HG03571 (cell line): ENCODE results near the gene CUL1.

Experiments used
- ATAC-seq: cut with Tn5 transposase; IDR thresholded peaks from one replicate; pipeline ENCODE4 v1.9.1; 2021; ENCODE audit not compliant: unreplicated experiment

Gene CUL1

GRCh38 chr7:148698397-148699023, at the start of gene CUL1:
TSS of gene CUL1 (plus strand) at chr7:148698903. CDS start at chr7:148730123, 31,220 bp downstream.
- ATAC-seq = peak; percentile 63

- ATAC-seq = no peak
Measured at GRCh38 chr7:148650232-148650858, 48.4 kb upstream of the CUL1 start.

- ATAC-seq = no peak
Measured at GRCh38 chr7:148652773-148653172, 45.9 kb upstream of the CUL1 start.

- no peak for ATAC-seq
Measured at GRCh38 chr7:148657929-148658328, 40.8 kb upstream of the CUL1 start.

- ATAC-seq = no peak
Measured at GRCh38 chr7:148661471-148661870, 37.2 kb upstream of the CUL1 start.

- ATAC-seq = no peak
Measured at GRCh38 chr7:148662646-148663045, 36.1 kb upstream of the CUL1 start.

GRCh38 chr7:148664324-148664723, 34.4 kb upstream of the CUL1 start:
- no peak for ATAC-seq

- ATAC-seq = no peak
Measured at GRCh38 chr7:148665221-148665620, 33.5 kb upstream of the CUL1 start.

- ATAC-seq = no peak
Measured at GRCh38 chr7:148669927-148670326, 28.8 kb upstream of the CUL1 start.

- ATAC-seq = no peak
Measured at GRCh38 chr7:148670374-148670773, 28.3 kb upstream of the CUL1 start.

GRCh38 chr7:148670807-148671206, 27.9 kb upstream of the CUL1 start:
- no peak for ATAC-seq

- no peak for ATAC-seq
Measured at GRCh38 chr7:148672041-148672440, 26.7 kb upstream of the CUL1 start.

- ATAC-seq = no peak
Measured at GRCh38 chr7:148674689-148675088, 24.0 kb upstream of the CUL1 start.

- ATAC-seq = no peak
Measured at GRCh38 chr7:148676291-148676690, 22.4 kb upstream of the CUL1 start.

GRCh38 chr7:148681821-148682220, 16.9 kb upstream of the CUL1 start:
- no peak for ATAC-seq

- ATAC-seq = no peak
Measured at GRCh38 chr7:148684289-148684830, 14.3 kb upstream of the CUL1 start.

GRCh38 chr7:148686312-148686937, 12.3 kb upstream of the CUL1 start:
- ATAC-seq = no peak

GRCh38 chr7:148687555-148687954, 11.1 kb upstream of the CUL1 start:
- no peak for ATAC-seq

GRCh38 chr7:148688526-148688925, 10.2 kb upstream of the CUL1 start:
- no peak for ATAC-seq

GRCh38 chr7:148693651-148694050, 5.1 kb upstream of the CUL1 start:
- no peak for ATAC-seq

- no peak for ATAC-seq
Measured at GRCh38 chr7:148694631-148695030, 4.1 kb upstream of the CUL1 start.

GRCh38 chr7:148695953-148696352, 2.8 kb upstream of the CUL1 start:
- no peak for ATAC-seq
